C4-2B (cell line): Measurements from ENCODE around the gene KCNE1.
A peak's percentile ranks its signal among the peaks of the same experiment; 100 is the strongest.

Experiments used
- H3K27ac ChIP-seq: fragments of 450-650 bp; 2 replicates; pipeline ENCODE4 v1.5.1; 2017
- ZFX ChIP-seq: fragments of 450-650 bp; IDR thresholded peaks from 2 replicates; pipeline ENCODE4 v1.6.1; 2017
- TF ChIP-seq, protein P1 (sequence below): fragments of 450-650 bp; conservative IDR thresholded peaks from 2 replicates; pipeline ENCODE4 v1.5.1; 2017; ENCODE audit warnings: mild to moderate bottlenecking

Gene KCNE1

DNA sequence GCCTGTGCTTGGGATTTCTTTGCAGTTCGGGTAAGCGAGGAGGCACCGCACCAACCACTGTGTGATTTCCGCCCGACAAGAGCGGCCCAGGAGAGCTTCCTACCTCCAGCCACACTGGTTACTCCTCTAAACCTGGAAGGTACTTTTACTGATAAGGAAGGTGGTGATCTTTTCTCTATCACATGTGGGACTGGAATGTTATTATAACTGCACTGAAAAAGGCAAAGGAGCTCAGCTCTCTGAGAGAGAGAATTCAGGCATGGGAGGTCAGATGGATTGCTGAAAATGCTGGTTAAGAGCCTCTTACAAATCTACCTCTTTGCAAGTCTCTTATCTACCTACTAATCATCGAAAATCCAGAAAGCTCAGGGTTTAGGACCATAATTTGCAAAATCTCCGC is 7.7 kb upstream of the KCNE1 start:
- no peak overlapping the region for H3K27ac ChIP-seq
- no peak for TF ChIP-seq ZFX
- TF ChIP-seq, protein P1, sequence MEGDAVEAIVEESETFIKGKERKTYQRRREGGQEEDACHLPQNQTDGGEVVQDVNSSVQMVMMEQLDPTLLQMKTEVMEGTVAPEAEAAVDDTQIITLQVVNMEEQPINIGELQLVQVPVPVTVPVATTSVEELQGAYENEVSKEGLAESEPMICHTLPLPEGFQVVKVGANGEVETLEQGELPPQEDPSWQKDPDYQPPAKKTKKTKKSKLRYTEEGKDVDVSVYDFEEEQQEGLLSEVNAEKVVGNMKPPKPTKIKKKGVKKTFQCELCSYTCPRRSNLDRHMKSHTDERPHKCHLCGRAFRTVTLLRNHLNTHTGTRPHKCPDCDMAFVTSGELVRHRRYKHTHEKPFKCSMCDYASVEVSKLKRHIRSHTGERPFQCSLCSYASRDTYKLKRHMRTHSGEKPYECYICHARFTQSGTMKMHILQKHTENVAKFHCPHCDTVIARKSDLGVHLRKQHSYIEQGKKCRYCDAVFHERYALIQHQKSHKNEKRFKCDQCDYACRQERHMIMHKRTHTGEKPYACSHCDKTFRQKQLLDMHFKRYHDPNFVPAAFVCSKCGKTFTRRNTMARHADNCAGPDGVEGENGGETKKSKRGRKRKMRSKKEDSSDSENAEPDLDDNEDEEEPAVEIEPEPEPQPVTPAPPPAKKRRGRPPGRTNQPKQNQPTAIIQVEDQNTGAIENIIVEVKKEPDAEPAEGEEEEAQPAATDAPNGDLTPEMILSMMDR = no peak

DNA sequence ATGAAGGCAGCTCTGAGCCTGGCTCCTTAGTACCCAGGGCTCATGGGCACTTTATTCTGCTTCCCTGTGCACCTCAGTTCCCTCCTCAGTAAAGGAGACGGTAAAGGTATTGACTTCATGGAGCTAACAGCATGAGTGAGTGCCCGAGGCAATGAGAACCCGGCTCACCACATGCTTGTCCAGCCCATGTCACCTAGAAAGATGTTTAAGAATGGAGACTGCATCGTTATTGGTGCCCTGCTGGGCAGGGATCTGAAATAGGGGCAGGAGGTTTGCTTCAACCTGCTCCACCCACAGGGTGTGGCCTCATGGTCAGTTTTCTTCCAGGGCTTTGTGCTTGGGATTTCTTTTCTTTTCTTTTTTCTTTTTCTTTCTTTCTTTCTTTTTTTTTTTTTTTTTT is 7.0 kb upstream of the KCNE1 start:
- TF ChIP-seq, protein P1 = no peak
- no peak for TF ChIP-seq ZFX
- no peak overlapping the region for H3K27ac ChIP-seq

DNA sequence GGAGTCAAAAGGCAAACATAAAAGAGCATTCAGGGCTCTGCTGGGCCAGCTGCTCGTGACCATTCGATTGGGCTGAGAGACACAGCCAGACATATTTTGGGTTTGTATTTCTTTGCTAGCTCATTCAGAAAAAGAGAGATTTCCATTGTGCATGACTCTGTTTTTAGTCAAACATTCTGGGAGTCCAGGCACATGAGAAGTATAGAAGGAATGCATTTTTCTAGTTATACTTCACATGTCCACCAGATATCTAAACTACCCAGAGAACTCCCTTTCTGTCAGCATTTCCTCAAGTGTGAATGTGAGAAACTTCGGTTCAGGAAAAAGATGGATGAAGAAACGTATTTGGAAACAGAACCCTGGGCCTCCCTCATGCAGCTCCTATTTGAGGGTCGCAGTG is 6.3 kb upstream of the KCNE1 start:
- TF ChIP-seq ZFX = no peak
- TF ChIP-seq, protein P1 = no peak
- H3K27ac ChIP-seq = no peak overlapping the region

DNA sequence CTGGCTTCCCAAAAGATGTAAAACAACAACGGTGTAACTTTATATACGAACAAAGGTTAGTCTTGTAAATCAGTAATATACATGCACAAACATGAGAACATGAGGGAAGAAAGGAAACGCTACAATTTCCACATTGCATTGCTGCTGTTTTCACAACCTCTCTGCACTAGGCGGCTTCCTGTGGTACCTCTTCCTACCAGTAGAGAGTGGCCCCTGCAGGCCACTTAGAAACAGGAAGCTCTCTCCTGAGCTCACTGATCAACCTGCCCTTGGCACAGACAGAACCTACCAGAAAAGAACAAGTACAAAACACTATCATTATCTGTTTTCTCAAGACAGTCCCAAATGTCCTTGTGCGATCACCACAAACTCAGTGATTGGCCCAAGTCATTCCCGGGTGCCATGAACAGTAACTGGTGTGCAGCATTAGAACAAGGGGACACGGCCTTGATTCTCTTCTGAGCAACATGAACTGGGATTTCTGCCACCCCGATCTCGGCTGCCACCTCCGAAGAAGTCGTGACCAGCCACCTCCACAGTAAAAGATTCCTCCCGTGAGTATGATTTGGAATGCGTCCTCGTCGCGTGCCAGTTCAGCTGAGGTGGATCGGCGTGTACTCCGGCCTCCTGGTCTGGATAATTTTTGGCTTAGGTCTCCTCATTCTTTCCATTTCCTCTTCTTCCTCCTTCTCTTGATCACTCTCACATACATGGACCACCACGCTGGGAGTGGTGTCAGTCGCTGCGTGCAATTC is 5.7 kb upstream of the KCNE1 start:
- no peak for TF ChIP-seq ZFX
- TF ChIP-seq, protein P1 = peak; percentile 23
- no peak overlapping the region for H3K27ac ChIP-seq

DNA sequence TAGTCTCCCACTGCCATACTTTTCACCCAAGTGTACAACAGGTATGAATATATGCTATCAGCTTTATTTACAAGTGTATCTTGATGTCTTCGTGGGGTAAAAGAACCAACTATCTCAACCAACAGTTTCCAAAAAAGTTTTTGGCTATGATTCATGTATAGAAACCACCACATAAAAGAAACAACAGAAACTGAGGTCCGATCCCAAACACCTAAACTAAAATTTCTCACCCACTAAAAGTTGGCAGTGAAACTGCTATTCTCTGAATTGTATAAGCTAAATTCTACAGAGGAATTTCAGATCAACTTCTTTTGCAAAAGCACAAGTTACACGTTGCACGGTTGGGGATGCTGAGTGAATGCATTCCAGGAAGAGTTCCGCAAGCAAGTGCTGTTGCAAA is 5.0 kb upstream of the KCNE1 start:
- no peak overlapping the region for H3K27ac ChIP-seq
- TF ChIP-seq, protein P1 = no peak
- TF ChIP-seq ZFX = no peak

DNA sequence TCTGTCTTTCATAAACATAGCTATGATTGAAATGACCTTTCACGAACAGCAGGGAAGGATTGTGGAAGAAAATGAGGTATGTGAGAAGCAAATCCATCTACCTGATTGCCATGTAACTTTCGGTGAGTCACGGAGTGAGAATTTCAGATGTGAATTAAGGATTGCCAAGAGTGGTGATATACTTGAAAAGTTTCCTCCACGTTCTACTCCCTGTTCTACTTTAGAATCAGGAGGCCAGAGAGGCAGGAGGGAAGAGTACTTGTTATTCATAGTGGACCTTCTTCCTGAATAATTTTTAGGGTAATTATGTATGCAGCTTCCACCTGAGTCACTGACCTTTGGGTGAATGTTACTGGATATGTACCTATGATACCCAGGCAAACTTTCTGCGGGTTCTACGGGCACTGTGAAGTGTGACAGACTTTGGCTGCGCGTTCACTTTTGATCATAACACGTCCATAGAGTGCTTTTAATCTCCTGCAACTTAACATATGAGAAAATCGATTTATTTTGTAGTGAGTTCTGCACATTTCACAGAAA is 2.6 kb upstream of the KCNE1 start:
- H3K27ac ChIP-seq = no peak overlapping the region
- no peak for TF ChIP-seq ZFX
- TF ChIP-seq, protein P1 = no peak

DNA sequence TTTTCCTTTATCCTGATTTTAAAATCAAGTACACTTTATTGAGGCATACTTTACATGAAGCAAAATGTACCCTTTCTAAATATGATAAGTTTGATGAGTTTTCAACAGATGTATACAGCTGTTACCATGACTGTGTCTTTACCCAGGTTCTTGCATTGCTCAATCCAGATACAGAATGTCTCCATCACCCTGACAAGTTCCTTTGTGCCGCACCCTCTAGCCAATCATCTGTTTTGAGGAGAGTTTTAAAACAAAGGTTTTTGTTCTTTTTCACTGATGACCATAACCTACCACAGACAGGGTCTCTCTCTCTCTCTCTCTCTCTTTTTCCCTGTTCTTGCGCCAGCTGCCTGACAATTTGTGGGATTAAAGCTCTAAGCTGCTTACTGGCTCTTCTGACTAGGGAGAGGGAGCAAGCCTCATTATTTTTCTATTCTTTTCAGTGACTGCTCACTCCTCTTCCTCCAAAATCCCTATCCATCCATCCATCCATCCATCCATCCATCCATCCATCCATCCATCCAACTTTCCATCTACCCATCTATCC is 1.2 kb upstream of the KCNE1 start:
- TF ChIP-seq ZFX = no peak
- TF ChIP-seq, protein P1 = no peak
- H3K27ac ChIP-seq = no peak overlapping the region
